Measurements from ENCODE around the gene FANK1. TPM values are rescaled to one million over a fixed set of nuclear protein-coding genes. Genes with fewer than 3 reads are reported as not detected.

The FANK1 gene
- polyA plus RNA-seq, 4 donors = 1.5 to 4.0 (median 2.8) TPM

DNA sequence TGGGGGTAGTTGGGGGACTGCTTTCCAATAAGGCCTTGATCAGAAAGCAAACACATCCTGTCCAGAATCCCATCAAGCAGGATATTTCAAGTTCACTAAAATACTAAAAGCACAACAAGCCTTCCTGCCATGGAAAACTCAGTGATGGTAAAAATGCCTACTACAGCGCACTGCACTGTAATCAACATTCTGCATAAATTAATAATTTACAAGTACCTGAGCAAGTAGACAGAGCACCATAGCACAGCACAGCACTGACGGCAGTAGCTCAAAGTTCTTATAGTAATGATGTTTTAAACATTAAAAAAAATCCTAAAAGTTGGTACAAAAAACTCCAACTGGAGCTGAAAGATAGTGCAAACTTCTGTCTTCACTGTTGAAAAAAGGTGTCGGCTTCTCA lies 120.5 kb downstream of the FANK1 start:
- Histone ChIP-seq H3K4me3 (ENCODE audit: low read depth in 1 of 3, low read length in 3 of 3) (no peak overlapping the region), H3K27me3 (ENCODE audit: control insufficient read depth in 3 of 3, insufficient read depth in 3 of 3, low read length in 3 of 3) (no peaks in the 10 kb centered on the region), H3K9me3 (ENCODE audit: control insufficient read depth in 2 of 2, insufficient read depth in 1 of 2, low read depth in 1 of 2, low read length in 1 of 2) (no peaks in the 10 kb centered on the region), H3K4me1 (ENCODE audit: control insufficient read depth in 3 of 3, insufficient read depth in 2 of 3, low read depth in 1 of 3, low read length in 2 of 3) (no peaks in the 10 kb centered on the region), H3K27ac (ENCODE audit: low read depth in 1 of 3, low read length in 2 of 3) (no peak overlapping the region), H3K36me3 (ENCODE audit: control insufficient read depth in 3 of 3, insufficient read depth in 2 of 3, low read depth in 1 of 3, low read length in 3 of 3) (no peaks in the 10 kb centered on the region)
- 84 to 91% (median 88%) methylated on average over 3 of the region's 3 CpGs for WGBS, 3 donors
- no peak for FAIRE-seq
- DNase-seq = no peak

GRCh38 chr10:126017961-126018560 lies 121.7 kb downstream of the FANK1 start:
- no peaks in the 10 kb centered on the region for H3K4me1 ChIP-seq (ENCODE audit: control insufficient read depth in 3 of 3, insufficient read depth in 2 of 3, low read depth in 1 of 3, low read length in 2 of 3)
- no peaks in the 10 kb centered on the region for H3K36me3 ChIP-seq (ENCODE audit: control insufficient read depth in 3 of 3, insufficient read depth in 2 of 3, low read depth in 1 of 3, low read length in 3 of 3)
- no peaks in the 10 kb centered on the region for H3K27me3 ChIP-seq (ENCODE audit: control insufficient read depth in 3 of 3, insufficient read depth in 3 of 3, low read length in 3 of 3)
- H3K9me3 ChIP-seq (ENCODE audit: control insufficient read depth in 2 of 2, insufficient read depth in 1 of 2, low read depth in 1 of 2, low read length in 1 of 2) = no peaks in the 10 kb centered on the region
- H3K4me3 ChIP-seq (ENCODE audit: low read depth in 1 of 3, low read length in 3 of 3) = no peak overlapping the region
- 50 to 65% (median 60%) methylated on average over 2 of the region's 2 CpGs for WGBS, 3 donors
- FAIRE-seq (no peak), DNase-seq (no peak)
- no peak overlapping the region for H3K27ac ChIP-seq (ENCODE audit: low read depth in 1 of 3, low read length in 2 of 3)

DNA sequence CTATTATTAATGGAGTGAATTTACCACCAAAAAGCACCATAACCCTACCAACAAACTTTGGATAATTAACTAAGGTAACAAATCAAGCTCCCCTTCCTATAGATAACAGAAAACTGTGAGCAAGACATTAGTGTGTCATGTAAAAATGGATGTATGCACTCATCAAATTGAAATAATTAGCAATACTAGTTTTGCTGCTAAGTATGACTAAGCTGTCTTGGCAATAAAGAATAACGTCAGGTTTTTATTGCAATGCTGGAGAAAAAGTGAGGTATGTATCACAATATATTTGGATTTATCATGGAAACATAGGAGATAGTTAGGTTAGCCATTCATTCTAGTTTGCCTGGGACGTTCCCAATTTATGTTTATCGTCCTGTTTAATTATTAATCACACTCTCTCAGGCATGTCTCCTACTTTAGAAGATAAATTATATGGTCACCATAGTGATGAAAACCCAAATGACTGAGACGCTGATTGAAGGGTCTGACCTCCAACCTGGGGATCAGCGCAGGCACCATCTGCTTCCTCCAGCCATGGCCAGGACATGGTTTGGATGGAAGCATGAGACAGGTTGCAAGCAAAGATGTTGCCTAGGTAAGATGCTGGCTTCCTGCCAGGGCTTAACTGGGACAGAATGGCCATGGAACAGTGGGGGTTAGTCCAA lies 125.6 kb downstream of the FANK1 start:
- 23 to 62% (median 40%) methylated on average over 5 of the region's 5 CpGs for WGBS, 3 donors
- FAIRE-seq (no peak), DNase-seq (peak in 1 of 2 donors; percentile 11)
- Histone ChIP-seq H3K27ac (ENCODE audit: low read depth in 1 of 3, low read length in 2 of 3) (no peak overlapping the region), H3K27me3 (ENCODE audit: control insufficient read depth in 3 of 3, insufficient read depth in 3 of 3, low read length in 3 of 3) (no peaks in the 10 kb centered on the region), H3K36me3 (ENCODE audit: control insufficient read depth in 3 of 3, insufficient read depth in 2 of 3, low read depth in 1 of 3, low read length in 3 of 3) (no peaks in the 10 kb centered on the region), H3K9me3 (ENCODE audit: control insufficient read depth in 2 of 2, insufficient read depth in 1 of 2, low read depth in 1 of 2, low read length in 1 of 2) (no peaks in the 10 kb centered on the region), H3K4me3 (ENCODE audit: low read depth in 1 of 3, low read length in 3 of 3) (no peak overlapping the region), H3K4me1 (ENCODE audit: control insufficient read depth in 3 of 3, insufficient read depth in 2 of 3, low read depth in 1 of 3, low read length in 2 of 3) (no peaks in the 10 kb centered on the region)

GRCh38 chr10:126022841-126023240 lies 126.5 kb downstream of the FANK1 start:
- FAIRE-seq (no peak), DNase-seq (no peak)
- Histone ChIP-seq H3K4me3 (ENCODE audit: low read depth in 1 of 3, low read length in 3 of 3) (no peak overlapping the region), H3K27ac (ENCODE audit: low read depth in 1 of 3, low read length in 2 of 3) (no peak overlapping the region), H3K4me1 (ENCODE audit: control insufficient read depth in 3 of 3, insufficient read depth in 2 of 3, low read depth in 1 of 3, low read length in 2 of 3) (no peaks in the 10 kb centered on the region), H3K36me3 (ENCODE audit: control insufficient read depth in 3 of 3, insufficient read depth in 2 of 3, low read depth in 1 of 3, low read length in 3 of 3) (no peaks in the 10 kb centered on the region), H3K9me3 (ENCODE audit: control insufficient read depth in 2 of 2, insufficient read depth in 1 of 2, low read depth in 1 of 2, low read length in 1 of 2) (no peaks in the 10 kb centered on the region), H3K27me3 (ENCODE audit: control insufficient read depth in 3 of 3, insufficient read depth in 3 of 3, low read length in 3 of 3) (no peaks in the 10 kb centered on the region)
- 84 to 91% (median 88%) methylated on average over 5 of the region's 5 CpGs for whole genome bisulfite sequencing, 3 donors

- FAIRE-seq = no peak
- WGBS, 3 donors = 78 to 88% (median 80%) methylated on average over 1 of the region's 1 CpG
- DNase-seq = no peak
- Histone ChIP-seq H3K36me3 (ENCODE audit: control insufficient read depth in 3 of 3, insufficient read depth in 2 of 3, low read depth in 1 of 3, low read length in 3 of 3) (no peaks in the 10 kb centered on the region), H3K27me3 (ENCODE audit: control insufficient read depth in 3 of 3, insufficient read depth in 3 of 3, low read length in 3 of 3) (no peaks in the 10 kb centered on the region), H3K27ac (ENCODE audit: low read depth in 1 of 3, low read length in 2 of 3) (no peak overlapping the region), H3K4me3 (ENCODE audit: low read depth in 1 of 3, low read length in 3 of 3) (no peak overlapping the region), H3K9me3 (ENCODE audit: control insufficient read depth in 2 of 2, insufficient read depth in 1 of 2, low read depth in 1 of 2, low read length in 1 of 2) (no peaks in the 10 kb centered on the region), H3K4me1 (ENCODE audit: control insufficient read depth in 3 of 3, insufficient read depth in 2 of 3, low read depth in 1 of 3, low read length in 2 of 3) (no peaks in the 10 kb centered on the region)
Observed at GRCh38 chr10:126027692-126028091, 131.3 kb downstream of the FANK1 start.

DNA sequence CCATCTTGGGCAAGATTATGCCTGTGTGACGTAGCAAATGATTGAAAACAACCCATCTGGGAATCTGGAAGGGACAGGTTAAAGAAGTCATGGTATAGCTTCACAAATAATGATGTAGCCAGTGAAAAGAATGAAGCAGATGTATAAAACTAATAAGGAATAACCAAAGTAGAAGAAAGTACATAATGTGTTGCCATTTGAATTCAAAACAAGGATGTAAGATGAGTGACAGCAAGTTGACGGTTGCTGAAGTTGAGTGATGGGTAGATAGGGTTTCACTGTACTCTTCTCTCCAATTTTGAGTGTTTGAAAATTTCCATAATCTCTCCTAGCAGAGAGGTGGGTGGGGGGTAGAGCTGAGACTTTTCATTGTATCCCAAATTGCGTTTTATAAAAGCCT lies 133.6 kb downstream of the FANK1 start:
- Histone ChIP-seq H3K27ac (ENCODE audit: low read depth in 1 of 3, low read length in 2 of 3) (no peak overlapping the region), H3K36me3 (ENCODE audit: control insufficient read depth in 3 of 3, insufficient read depth in 2 of 3, low read depth in 1 of 3, low read length in 3 of 3) (no peaks in the 10 kb centered on the region), H3K9me3 (ENCODE audit: control insufficient read depth in 2 of 2, insufficient read depth in 1 of 2, low read depth in 1 of 2, low read length in 1 of 2) (peaks cover 0 to 4% of the 10 kb centered on the region in 2 donors), H3K27me3 (ENCODE audit: control insufficient read depth in 3 of 3, insufficient read depth in 3 of 3, low read length in 3 of 3) (no peaks in the 10 kb centered on the region), H3K4me3 (ENCODE audit: low read depth in 1 of 3, low read length in 3 of 3) (no peak overlapping the region), H3K4me1 (ENCODE audit: control insufficient read depth in 3 of 3, insufficient read depth in 2 of 3, low read depth in 1 of 3, low read length in 2 of 3) (no peaks in the 10 kb centered on the region)
- 81 to 87% (median 82%) methylated on average over 3 of the region's 3 CpGs for WGBS, 3 donors
- DNase-seq (no peak), FAIRE-seq (no peak)

DNA sequence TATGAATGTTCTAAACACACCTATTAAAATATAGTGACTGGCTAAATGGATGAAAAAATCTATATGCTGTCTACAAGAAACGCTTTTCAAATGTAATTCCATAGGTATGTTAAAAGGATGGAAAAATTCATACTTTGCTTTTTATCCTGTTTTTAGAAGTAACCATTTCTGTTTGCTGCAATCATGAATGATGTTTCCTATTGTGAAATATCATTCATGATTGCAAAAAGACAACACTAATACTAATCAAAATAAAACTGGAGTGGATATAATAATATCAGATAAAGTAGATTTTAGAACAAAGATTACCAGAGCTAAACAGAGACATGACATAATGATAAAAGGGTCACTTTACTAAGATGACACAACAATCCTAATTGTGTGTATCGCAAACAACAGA lies 138.2 kb downstream of the FANK1 start:
- no peaks in the 10 kb centered on the region for H3K4me1 ChIP-seq (ENCODE audit: control insufficient read depth in 3 of 3, insufficient read depth in 2 of 3, low read depth in 1 of 3, low read length in 2 of 3)
- H3K9me3 ChIP-seq (ENCODE audit: control insufficient read depth in 2 of 2, insufficient read depth in 1 of 2, low read depth in 1 of 2, low read length in 1 of 2) = peaks cover 0 to 4% of the 10 kb centered on the region in 2 donors
- H3K27me3 ChIP-seq (ENCODE audit: control insufficient read depth in 3 of 3, insufficient read depth in 3 of 3, low read length in 3 of 3) = no peaks in the 10 kb centered on the region
- H3K36me3 ChIP-seq (ENCODE audit: control insufficient read depth in 3 of 3, insufficient read depth in 2 of 3, low read depth in 1 of 3, low read length in 3 of 3) = no peaks in the 10 kb centered on the region
- 92 to 96% (median 94%) methylated on average over 2 of the region's 2 CpGs for WGBS, 3 donors
- no peak overlapping the region for H3K27ac ChIP-seq (ENCODE audit: low read depth in 1 of 3, low read length in 2 of 3)
- FAIRE-seq (no peak), DNase-seq (no peak)
- H3K4me3 ChIP-seq (ENCODE audit: low read depth in 1 of 3, low read length in 3 of 3) = no peak overlapping the region

GRCh38 chr10:126036515-126036914 lies 140.2 kb downstream of the FANK1 start:
- peaks cover 0 to 2% (median 0%) of the 10 kb centered on the region in 3 donors for H3K4me1 ChIP-seq (ENCODE audit: control insufficient read depth in 3 of 3, insufficient read depth in 2 of 3, low read depth in 1 of 3, low read length in 2 of 3)
- H3K4me3 ChIP-seq (ENCODE audit: low read depth in 1 of 3, low read length in 3 of 3) = no peak overlapping the region
- DNase-seq (no peak), FAIRE-seq (no peak)
- H3K36me3 ChIP-seq (ENCODE audit: control insufficient read depth in 3 of 3, insufficient read depth in 2 of 3, low read depth in 1 of 3, low read length in 3 of 3) = no peaks in the 10 kb centered on the region
- no peaks in the 10 kb centered on the region for H3K27me3 ChIP-seq (ENCODE audit: control insufficient read depth in 3 of 3, insufficient read depth in 3 of 3, low read length in 3 of 3)
- 49 to 72% (median 56%) methylated on average over 5 of the region's 5 CpGs for WGBS, 3 donors
- H3K27ac ChIP-seq (ENCODE audit: low read depth in 1 of 3, low read length in 2 of 3) = no peak overlapping the region
- peaks cover 0 to 4% of the 10 kb centered on the region in 2 donors for H3K9me3 ChIP-seq (ENCODE audit: control insufficient read depth in 2 of 2, insufficient read depth in 1 of 2, low read depth in 1 of 2, low read length in 1 of 2)

DNA sequence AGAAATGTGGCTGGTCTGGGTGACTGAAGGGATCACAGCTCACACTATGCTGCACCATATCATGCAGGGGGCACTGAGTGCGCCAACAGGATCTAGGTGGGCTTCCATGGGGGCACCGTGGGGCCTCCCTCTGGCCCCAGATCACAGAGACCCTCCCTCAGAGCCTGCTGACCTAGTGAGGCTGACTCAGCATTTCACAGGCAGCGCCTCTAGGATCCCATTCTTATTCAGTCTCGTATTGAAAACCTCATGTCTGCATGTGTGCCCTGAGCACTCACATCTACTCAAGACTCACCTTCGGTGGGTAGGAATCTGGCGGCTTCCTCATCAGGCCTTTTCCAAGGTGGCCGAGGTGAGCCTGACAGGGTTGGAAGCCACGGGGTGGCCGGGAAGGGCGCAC lies 141.6 kb downstream of the FANK1 start:
- H3K4me3 ChIP-seq (ENCODE audit: low read depth in 1 of 3, low read length in 3 of 3) = no peak overlapping the region
- no peaks in the 10 kb centered on the region for H3K27me3 ChIP-seq (ENCODE audit: control insufficient read depth in 3 of 3, insufficient read depth in 3 of 3, low read length in 3 of 3)
- no peak overlapping the region for H3K27ac ChIP-seq (ENCODE audit: low read depth in 1 of 3, low read length in 2 of 3)
- DNase-seq (no peak), FAIRE-seq (no peak)
- peaks cover 0 to 4% of the 10 kb centered on the region in 2 donors for H3K9me3 ChIP-seq (ENCODE audit: control insufficient read depth in 2 of 2, insufficient read depth in 1 of 2, low read depth in 1 of 2, low read length in 1 of 2)
- 82 to 86% (median 82%) methylated on average over 10 of the region's 10 CpGs for WGBS, 3 donors
- H3K36me3 ChIP-seq (ENCODE audit: control insufficient read depth in 3 of 3, insufficient read depth in 2 of 3, low read depth in 1 of 3, low read length in 3 of 3) = no peaks in the 10 kb centered on the region
- H3K4me1 ChIP-seq (ENCODE audit: control insufficient read depth in 3 of 3, insufficient read depth in 2 of 3, low read depth in 1 of 3, low read length in 2 of 3) = peaks cover 0 to 11% (median 3%) of the 10 kb centered on the region in 3 donors
